CD14-positive monocyte (primary cell): ENCODE measurements around the gene TBR1. TPM values are rescaled to one million over a fixed set of nuclear protein-coding genes. Genes with fewer than 3 reads are reported as not detected.

ENCODE experiments used
- DNase-seq, 3 donors: peaks; one replicate each; pipeline ENCODE4 v3.0.0-alpha.2; 2011 to 2022
- H2AFZ ChIP-seq: 2 replicates; pipeline ENCODE4 v1.6.0; 2012; ENCODE audit warnings: mild to moderate bottlenecking, low read depth, low read length, inconsistent platforms; ENCODE audit not compliant: insufficient read depth, poor library complexity, severe bottlenecking
- H3K27ac ChIP-seq, 2 donors: 1 replicate in 1 of 2; 2 replicates in 1 of 2; pipeline ENCODE4 v1.5.1; 2012 to 2013; ENCODE audit warnings: low read length in 2 of 2, control low read depth in 1 of 2, inconsistent platforms in 1 of 2, low read depth in 1 of 2, mild to moderate bottlenecking in 1 of 2
- H3K27me3 ChIP-seq, 2 donors: one replicate each; pipeline versions ENCODE4 v1.6.0 to v1.6.1; 2011 to 2013; ENCODE audit warnings: low read length in 2 of 2; ENCODE audit not compliant: control insufficient read depth in 2 of 2, insufficient read depth in 2 of 2
- H3K36me3 ChIP-seq, 2 donors: replicated peaks in 1 of 2; 1 replicate in 1 of 2; 2 replicates in 1 of 2; pipeline versions ENCODE4 v1.5.1 to v1.6.1; 2012 to 2013; ENCODE audit warnings: low read length in 2 of 2, control low read depth in 1 of 2, inconsistent platforms in 1 of 2, mild to moderate bottlenecking in 1 of 2; ENCODE audit not compliant: insufficient read depth in 2 of 2, control insufficient read depth in 1 of 2
- H3K4me1 ChIP-seq, 2 donors: 1 replicate in 1 of 2; 2 replicates in 1 of 2; pipeline versions ENCODE4 v1.5.1 to v1.6.1; 2012 to 2013; ENCODE audit warnings: low read length in 2 of 2, control low read depth in 1 of 2, inconsistent platforms in 1 of 2, mild to moderate bottlenecking in 1 of 2, moderate library complexity in 1 of 2; ENCODE audit not compliant: insufficient read depth in 2 of 2, control insufficient read depth in 1 of 2
- H3K4me2 ChIP-seq: replicated peaks from 2 replicates; pipeline ENCODE3; 2012; ENCODE audit warnings: low read length, moderate library complexity, mild to moderate bottlenecking; ENCODE audit not compliant: poor library complexity, severe bottlenecking; ENCODE audit errors: extremely low read depth
- H3K4me3 ChIP-seq, 3 experiments: fragments of 200-600 bp in 1 of 3; sonication (generic) in 1 of 3; replicated peaks in 1 of 3; 1 replicate in 2 of 3; 2 replicates in 1 of 3; pipeline ENCODE4 v1.5.1; 2011 to 2013; ENCODE audit warnings: low read length in 3 of 3, mild to moderate bottlenecking in 3 of 3, control low read depth in 2 of 3, low read depth in 2 of 3, inconsistent platforms in 1 of 3, moderate library complexity in 1 of 3
- H3K79me2 ChIP-seq: 2 replicates; pipeline ENCODE4 v1.6.0; 2012; ENCODE audit warnings: mild to moderate bottlenecking, control low read depth, inconsistent platforms, low read length, moderate library complexity; ENCODE audit not compliant: insufficient read depth
- H3K9ac ChIP-seq: 2 replicates; pipeline ENCODE4 v1.6.0; 2017; ENCODE audit warnings: low read length, mild to moderate bottlenecking; ENCODE audit not compliant: insufficient read depth, poor library complexity, severe bottlenecking
- H3K9me3 ChIP-seq, 2 donors: replicated peaks in 1 of 2; 1 replicate in 1 of 2; 2 replicates in 1 of 2; pipeline versions ENCODE4 v1.5.1 to v1.6.1; 2012 to 2013; ENCODE audit warnings: low read length in 2 of 2, control low read depth in 1 of 2; ENCODE audit not compliant: control insufficient read depth in 1 of 2, insufficient read depth in 1 of 2
- H4K20me1 ChIP-seq: 2 replicates; pipeline ENCODE4 v1.6.0; 2012; ENCODE audit warnings: mild to moderate bottlenecking, low read length, control low read depth, moderate library complexity; ENCODE audit not compliant: insufficient read depth
- H3K27ac Mint-ChIP-seq, 7 donors: one replicate each; pipeline ENCODE4 v1.8.0; 2020; ENCODE audit warnings: mild to moderate bottlenecking in 7 of 7, mixed read lengths in 7 of 7, moderate library complexity in 6 of 7, inconsistent platforms in 2 of 7
- H3K27me3 Mint-ChIP-seq, 3 donors: one replicate each; pipeline ENCODE4 v1.8.0; 2021 to 2022; ENCODE audit warnings: low read depth in 3 of 3, mild to moderate bottlenecking in 3 of 3, mixed read lengths in 3 of 3, moderate library complexity in 3 of 3, inconsistent platforms in 1 of 3
- H3K36me3 Mint-ChIP-seq, 2 donors: one replicate each; pipeline ENCODE4 v1.8.0; 2020; ENCODE audit warnings: mixed read lengths in 2 of 2, inconsistent platforms in 1 of 2, mild to moderate bottlenecking in 1 of 2
- H3K4me1 Mint-ChIP-seq: one replicate; pipeline ENCODE4 v1.8.0; 2020; ENCODE audit warnings: mild to moderate bottlenecking, mixed read lengths
- H3K4me3 Mint-ChIP-seq, 2 donors: one replicate each; pipeline ENCODE4 v1.8.0; 2020; ENCODE audit warnings: mild to moderate bottlenecking in 2 of 2, mixed read lengths in 2 of 2, moderate library complexity in 1 of 2
- H3K9me3 Mint-ChIP-seq, 7 donors: one replicate each; pipeline ENCODE4 v1.8.0; 2020 to 2022; ENCODE audit warnings: mixed read lengths in 7 of 7, mild to moderate bottlenecking in 6 of 7, moderate library complexity in 6 of 7, inconsistent platforms in 2 of 7
- CTCF ChIP-seq: fragments of 200-600 bp; IDR thresholded peaks from one replicate; pipeline ENCODE4 v1.8.0; 2022; ENCODE audit warnings: antibody characterized with exemption, mild to moderate bottlenecking
- WGBS: methylation state at CpG from one replicate; pipeline ENCODE4 v1.1.5; 2013; ENCODE audit warnings: missing lambda C conversion rate; ENCODE audit not compliant: insufficient coverage; 5-methylcytosine and 5-hydroxymethylcytosine counted together
- intact Hi-C, 2 donors: fragments of 100-400 bp; cut with micrococcal nuclease; formaldehyde crosslinking; loops; one replicate each; pipeline versions ENCODE4 v1.15.0 to v1.15.1; 2023
- polyA plus RNA-seq, 3 donors: library from polyadenylated mRNA; depleted of rRNA in 1 of 3; unstranded in 2 of 3; stranded (reverse) in 1 of 3; fragments of 300-500 nt in 2 of 3; fragments of >200 nt in 1 of 3; fragmentation: Illumina TruSeq in 2 of 3; gene quantifications; 1 replicate in 2 of 3; 2 replicates in 1 of 3; pipeline ENCODE4 v1.2.3, GENCODE V29; 2012 to 2021

TBR1 gene
- polyA plus RNA-seq, 3 donors = not detected

DNA sequence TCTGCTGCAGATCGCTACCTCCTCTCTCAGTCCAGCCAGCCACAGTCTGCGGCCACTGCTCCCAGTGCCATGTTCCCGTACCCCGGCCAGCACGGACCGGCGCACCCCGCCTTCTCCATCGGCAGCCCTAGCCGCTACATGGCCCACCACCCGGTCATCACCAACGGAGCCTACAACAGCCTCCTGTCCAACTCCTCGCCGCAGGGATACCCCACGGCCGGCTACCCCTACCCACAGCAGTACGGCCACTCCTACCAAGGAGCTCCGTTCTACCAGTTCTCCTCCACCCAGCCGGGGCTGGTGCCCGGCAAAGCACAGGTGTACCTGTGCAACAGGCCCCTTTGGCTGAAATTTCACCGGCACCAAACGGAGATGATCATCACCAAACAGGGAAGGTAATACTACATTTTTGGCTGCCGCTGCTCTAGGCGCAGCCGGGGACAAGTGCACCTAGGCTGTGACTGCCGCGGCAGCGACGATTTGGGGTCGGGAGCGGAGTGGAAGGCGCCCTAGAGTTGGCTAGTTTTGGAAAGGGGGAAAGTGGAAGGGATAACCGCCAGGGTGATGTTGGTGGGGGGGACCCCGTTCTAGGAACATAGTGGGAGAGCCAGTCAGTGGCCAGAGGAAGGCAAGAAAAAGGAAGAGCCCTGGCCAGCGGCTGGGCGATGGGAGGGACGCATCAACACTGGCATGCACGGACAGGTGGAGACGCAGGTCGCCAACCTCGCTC lies 776 bp downstream of the TBR1 start:
- TF ChIP-seq CTCF = no peak
- Histone ChIP-seq H3K9ac (no peak overlapping the region), H3K36me3 (no peaks in the 10 kb centered on the region), H3K4me3 (no peak overlapping the region), H4K20me1 (no peaks in the 10 kb centered on the region), H3K9me3 (peaks cover 4 to 36% of the 10 kb centered on the region in 2 donors), H3K27ac (no peak overlapping the region), H3K79me2 (no peaks in the 10 kb centered on the region), H3K4me2 (no peak overlapping the region), H3K4me1 (peaks cover 31 to 34% of the 10 kb centered on the region in 2 donors), H3K27me3 (peaks cover 89 to 92% of the 10 kb centered on the region in 2 donors), H2AFZ (no peak overlapping the region)
- peaks cover 6 to 26% of the 10 kb centered on the region in 2 donors for H3K36me3 Mint-ChIP-seq
- intact Hi-C loops = no loop called here
- peaks cover 79 to 88% (median 83%) of the 10 kb centered on the region in 3 donors for H3K27me3 Mint-ChIP-seq
- H3K27ac Mint-ChIP-seq = no peak overlapping the region
- H3K4me3 Mint-ChIP-seq = peak overlapping the region in 1 of 2 donors; percentile 91
- peaks cover 58% of the 10 kb centered on the region for H3K4me1 Mint-ChIP-seq
- DNase-seq = no peak
- 7% methylated on average over 41 of the region's 41 CpGs for WGBS
- peaks cover 0 to 21% (median 13%) of the 10 kb centered on the region in 7 donors for H3K9me3 Mint-ChIP-seq

- no peak overlapping the region for H3K27ac Mint-ChIP-seq
- Histone ChIP-seq H3K36me3 (no peaks in the 10 kb centered on the region), H3K79me2 (no peaks in the 10 kb centered on the region), H3K4me2 (no peak overlapping the region), H4K20me1 (no peaks in the 10 kb centered on the region), H3K9ac (no peak overlapping the region), H3K4me1 (peaks cover 31 to 34% of the 10 kb centered on the region in 2 donors), H2AFZ (no peak overlapping the region), H3K27me3 (peaks cover 97 to 100% of the 10 kb centered on the region in 2 donors), H3K27ac (no peak overlapping the region), H3K4me3 (no peak overlapping the region), H3K9me3 (peaks cover 4 to 44% of the 10 kb centered on the region in 2 donors)
- peaks cover 58% of the 10 kb centered on the region for H3K4me1 Mint-ChIP-seq
- H3K36me3 Mint-ChIP-seq = peaks cover 4 to 20% of the 10 kb centered on the region in 2 donors
- peaks cover 87 to 96% (median 90%) of the 10 kb centered on the region in 3 donors for H3K27me3 Mint-ChIP-seq
- intact Hi-C loops = no loop called here
- WGBS = 21% methylated on average over 5 of the region's 21 CpGs
- TF ChIP-seq CTCF = no peak
- peaks cover 0 to 21% (median 13%) of the 10 kb centered on the region in 7 donors for H3K9me3 Mint-ChIP-seq
- DNase-seq = no peak
- peak overlapping the region in 1 of 2 donors; percentile 91 for H3K4me3 Mint-ChIP-seq
Observed at GRCh38 chr2:161417438-161418274, 1.6 kb downstream of the TBR1 start.
